ENCODE measurements around the gene POU4F3.

The POU4F3 gene

GRCh38 chr5:146390469-146390868 lies 51.8 kb downstream of the POU4F3 start:
- DNase-seq (ENCODE audit: low read depth): no peak
- no peak for TF ChIP-seq CTCF (IDR thresholded peaks at IDR 0.05; ENCODE audit: insufficient read depth, low read depth, low read length, missing control alignments)
- H3K4me3 ChIP-seq (ENCODE audit: low read length): no peak overlapping the region
